Choroid plexus epithelial cell (primary cell): ENCODE measurements around the gene PCDHB10.
"Not testable (repeated sequence)": the region's sequence is repeated elsewhere in the genome, so short reads cannot be mapped to it uniquely, and the experiment has no call there.

ENCODE experiments used
- DNase-seq: peaks from one replicate; pipeline ENCODE4 v3.0.0-alpha.2; 2010; ENCODE audit warnings: low read depth
- H3K4me3 ChIP-seq: 2 replicates; pipeline ENCODE4 v1.5.1; 2011; ENCODE audit warnings: low read depth, mild to moderate bottlenecking, control low read depth, low read length, moderate library complexity
- TF ChIP-seq, protein P1 (sequence below): conservative IDR thresholded peaks from 2 replicates; pipeline ENCODE4 v1.5.1; 2011; ENCODE audit warnings: low read depth, mild to moderate bottlenecking, control low read depth, inconsistent platforms, low read length, moderate library complexity

Gene PCDHB10

DNA sequence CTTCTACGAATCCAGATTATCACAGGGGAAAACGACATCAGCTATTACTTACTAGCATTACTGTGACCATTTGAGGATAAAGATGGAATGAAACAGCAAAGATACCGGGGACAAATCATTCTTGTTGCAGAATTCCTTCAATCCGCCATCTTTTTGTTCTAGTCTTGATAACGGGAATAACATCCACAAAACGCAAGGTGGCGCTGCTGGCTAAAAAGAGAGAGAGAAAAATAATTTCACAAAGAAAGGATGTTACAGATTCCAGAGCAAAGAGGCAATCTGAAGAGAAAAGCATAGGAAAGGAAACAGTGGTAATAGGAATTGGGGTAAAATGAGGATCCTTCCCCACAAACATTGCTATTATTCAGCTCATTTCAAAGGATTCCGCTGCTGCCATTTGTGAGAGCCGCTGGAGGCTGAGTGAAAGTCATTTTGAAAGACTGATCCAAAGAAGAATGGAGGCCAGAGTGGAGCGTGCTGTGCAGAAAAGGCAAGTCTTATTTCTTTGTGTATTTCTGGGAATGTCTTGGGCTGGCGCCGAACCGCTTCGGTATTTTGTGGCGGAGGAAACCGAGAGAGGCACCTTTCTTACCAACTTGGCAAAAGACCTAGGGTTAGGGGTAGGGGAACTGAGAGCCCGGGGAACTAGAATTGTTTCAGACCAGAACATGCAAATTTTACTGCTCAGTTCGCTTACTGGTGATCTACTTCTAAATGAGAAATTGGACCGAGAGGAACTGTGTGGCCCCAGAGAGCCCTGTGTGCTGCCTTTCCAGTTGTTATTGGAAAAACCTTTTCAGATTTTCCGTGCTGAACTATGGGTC lies 19.6 kb upstream of the PCDHB10 start, which contains the start of gene PCDHB7:
Gene PCDHB7 (plus strand): TSS at position 264 of the 824 bp plus-strand sequence. CDS start 192 bp downstream, at position 456.
- peak; percentile 17 for DNase-seq
- H3K4me3 ChIP-seq, result no peak within 1 kb of the TSS
- TF ChIP-seq, protein P1, sequence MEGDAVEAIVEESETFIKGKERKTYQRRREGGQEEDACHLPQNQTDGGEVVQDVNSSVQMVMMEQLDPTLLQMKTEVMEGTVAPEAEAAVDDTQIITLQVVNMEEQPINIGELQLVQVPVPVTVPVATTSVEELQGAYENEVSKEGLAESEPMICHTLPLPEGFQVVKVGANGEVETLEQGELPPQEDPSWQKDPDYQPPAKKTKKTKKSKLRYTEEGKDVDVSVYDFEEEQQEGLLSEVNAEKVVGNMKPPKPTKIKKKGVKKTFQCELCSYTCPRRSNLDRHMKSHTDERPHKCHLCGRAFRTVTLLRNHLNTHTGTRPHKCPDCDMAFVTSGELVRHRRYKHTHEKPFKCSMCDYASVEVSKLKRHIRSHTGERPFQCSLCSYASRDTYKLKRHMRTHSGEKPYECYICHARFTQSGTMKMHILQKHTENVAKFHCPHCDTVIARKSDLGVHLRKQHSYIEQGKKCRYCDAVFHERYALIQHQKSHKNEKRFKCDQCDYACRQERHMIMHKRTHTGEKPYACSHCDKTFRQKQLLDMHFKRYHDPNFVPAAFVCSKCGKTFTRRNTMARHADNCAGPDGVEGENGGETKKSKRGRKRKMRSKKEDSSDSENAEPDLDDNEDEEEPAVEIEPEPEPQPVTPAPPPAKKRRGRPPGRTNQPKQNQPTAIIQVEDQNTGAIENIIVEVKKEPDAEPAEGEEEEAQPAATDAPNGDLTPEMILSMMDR, result peak; percentile 44

DNA sequence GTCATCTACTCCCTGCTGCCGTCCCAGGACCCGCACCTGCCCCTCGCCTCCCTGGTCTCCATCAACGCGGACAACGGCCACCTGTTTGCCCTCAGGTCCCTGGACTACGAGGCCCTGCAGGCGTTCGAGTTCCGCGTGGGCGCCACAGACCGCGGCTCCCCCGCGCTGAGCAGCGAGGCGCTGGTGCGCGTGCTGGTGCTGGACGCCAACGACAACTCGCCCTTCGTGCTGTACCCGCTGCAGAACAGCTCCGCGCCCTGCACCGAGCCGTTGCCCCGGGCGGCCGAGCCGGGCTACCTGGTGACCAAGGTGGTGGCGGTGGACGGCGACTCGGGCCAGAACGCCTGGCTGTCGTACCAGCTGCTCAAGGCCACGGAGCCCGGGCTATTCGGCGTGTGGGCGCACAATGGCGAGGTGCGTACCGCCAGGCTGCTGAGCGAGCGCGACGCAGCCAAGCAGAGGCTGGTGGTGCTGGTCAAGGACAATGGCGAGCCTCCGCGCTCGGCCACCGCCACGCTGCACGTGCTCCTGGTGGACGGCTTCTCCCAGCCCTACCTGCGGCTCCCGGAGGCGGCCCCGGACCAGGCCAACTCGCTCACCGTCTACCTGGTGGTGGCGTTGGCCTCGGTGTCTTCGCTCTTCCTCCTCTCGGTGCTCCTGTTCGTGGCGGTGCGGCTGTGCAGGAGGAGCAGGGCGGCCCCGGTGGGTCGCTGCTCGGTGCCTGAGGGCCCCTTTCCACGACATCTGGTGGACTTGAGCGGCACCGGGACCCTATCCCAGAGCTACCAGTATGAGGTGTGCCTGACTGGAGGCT lies 17.7 kb upstream of the PCDHB10 start:
- not testable (repeated sequence) for H3K4me3 ChIP-seq, DNase-seq

DNA sequence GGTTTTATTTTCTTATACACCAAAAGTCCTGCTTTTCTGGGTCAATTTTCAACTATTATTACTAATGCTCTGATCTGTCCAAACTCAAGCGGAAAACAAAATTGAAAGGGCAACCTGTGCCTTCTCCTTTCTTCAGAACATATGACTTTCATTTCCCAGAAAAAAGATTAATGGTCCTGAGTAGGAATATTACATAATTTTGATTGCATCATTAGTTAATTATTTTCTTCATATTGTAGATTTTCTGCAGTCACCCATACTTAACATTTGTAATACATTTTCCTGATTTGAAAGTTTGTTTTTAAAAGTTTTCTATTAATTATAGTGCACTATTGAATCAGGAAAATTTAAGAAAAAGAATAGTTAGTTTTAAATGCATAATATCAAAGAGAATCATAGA lies 16.2 kb upstream of the PCDHB10 start:
- DNase-seq, result no peak
- H3K4me3 ChIP-seq, result no peak overlapping the region
- TF ChIP-seq, protein P1, result no peak

DNA sequence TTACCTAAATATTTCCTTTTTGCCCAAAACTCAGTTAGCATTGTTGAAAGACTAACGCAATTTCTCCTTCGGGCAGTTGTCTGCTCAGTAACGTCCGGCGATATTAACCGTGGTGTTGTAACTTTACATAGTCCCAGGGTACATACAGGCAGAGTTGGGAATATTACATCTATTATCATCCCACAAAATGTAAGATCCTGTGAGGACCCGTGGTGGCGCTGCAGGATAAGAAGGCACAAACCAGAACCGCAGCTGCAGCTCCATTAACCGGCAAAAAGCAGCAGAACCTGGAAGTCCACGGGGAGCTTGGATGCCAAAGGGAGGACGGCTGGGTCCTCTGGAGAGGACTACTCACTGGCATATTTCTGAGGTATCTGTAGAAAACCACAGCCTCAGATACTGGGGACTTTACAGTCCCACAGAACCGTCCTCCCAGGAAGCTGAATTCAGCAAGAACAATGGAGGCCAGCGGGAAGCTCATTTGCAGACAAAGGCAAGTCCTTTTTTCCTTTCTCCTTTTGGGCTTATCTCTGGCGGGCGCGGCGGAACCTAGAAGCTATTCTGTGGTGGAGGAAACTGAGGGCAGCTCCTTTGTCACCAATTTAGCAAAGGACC lies 14.5 kb upstream of the PCDHB10 start, which contains the start of gene PCDHB8:
Gene PCDHB8 (plus strand): TSS at position 214 of the 615 bp plus-strand sequence. CDS start 245 bp downstream, at position 459.
- DNase-seq, result not testable (repeated sequence)

DNA sequence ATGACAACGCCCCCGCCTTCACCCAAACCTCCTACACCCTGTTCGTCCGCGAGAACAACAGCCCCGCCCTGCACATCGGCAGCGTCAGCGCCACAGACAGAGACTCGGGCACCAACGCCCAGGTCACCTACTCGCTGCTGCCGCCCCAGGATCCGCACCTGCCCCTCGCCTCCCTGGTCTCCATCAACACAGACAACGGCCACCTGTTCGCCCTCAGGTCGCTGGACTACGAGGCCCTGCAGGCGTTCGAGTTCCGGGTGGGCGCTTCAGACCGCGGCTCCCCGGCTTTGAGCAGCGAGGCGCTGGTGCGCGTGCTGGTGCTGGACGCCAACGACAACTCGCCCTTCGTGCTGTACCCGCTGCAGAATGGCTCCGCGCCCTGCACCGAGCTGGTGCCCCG lies 12.8 kb upstream of the PCDHB10 start:
- DNase-seq, H3K4me3 ChIP-seq: not testable (repeated sequence)

More for the DNA sequence above, 14.5 kb upstream of the PCDHB10 start, which contains the start of gene PCDHB8:
- not testable (repeated sequence) for H3K4me3 ChIP-seq

DNA sequence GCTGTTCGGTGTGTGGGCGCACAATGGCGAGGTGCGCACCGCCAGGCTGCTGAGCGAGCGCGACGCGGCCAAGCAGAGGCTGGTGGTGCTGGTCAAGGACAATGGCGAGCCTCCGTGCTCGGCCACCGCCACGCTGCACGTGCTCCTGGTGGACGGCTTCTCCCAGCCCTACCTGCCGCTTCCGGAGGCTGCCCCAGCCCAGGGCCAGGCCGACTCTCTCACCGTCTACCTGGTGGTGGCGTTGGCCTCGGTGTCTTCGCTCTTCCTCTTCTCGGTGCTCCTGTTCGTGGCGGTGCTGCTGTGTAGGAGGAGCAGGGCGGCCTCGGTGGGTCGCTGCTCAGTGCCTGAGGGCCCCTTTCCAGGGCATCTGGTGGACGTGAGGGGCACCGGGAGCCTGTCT lies 12.3 kb upstream of the PCDHB10 start:
- H3K4me3 ChIP-seq, DNase-seq: not testable (repeated sequence)

DNA sequence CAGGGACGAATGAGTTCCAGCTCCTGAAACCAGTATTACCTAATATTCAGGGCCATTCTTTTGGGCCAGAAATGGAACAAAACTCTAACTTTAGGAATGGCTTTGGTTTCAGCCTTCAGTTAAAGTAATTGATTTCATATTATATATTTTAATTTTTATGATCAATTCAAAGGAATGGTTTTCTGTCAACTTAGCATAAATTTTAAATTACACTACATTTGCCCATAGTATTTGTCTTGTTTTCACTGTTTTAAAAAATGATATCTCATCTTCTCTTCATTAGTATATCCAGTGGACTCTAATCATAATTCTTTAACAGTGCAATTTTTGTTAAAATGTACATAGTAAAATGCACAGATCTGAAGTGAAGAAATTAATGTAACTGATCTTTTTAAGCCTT lies 11.8 kb upstream of the PCDHB10 start:
- H3K4me3 ChIP-seq, result no peak overlapping the region
- DNase-seq, result no peak
- TF ChIP-seq, protein P1, result no peak

DNA sequence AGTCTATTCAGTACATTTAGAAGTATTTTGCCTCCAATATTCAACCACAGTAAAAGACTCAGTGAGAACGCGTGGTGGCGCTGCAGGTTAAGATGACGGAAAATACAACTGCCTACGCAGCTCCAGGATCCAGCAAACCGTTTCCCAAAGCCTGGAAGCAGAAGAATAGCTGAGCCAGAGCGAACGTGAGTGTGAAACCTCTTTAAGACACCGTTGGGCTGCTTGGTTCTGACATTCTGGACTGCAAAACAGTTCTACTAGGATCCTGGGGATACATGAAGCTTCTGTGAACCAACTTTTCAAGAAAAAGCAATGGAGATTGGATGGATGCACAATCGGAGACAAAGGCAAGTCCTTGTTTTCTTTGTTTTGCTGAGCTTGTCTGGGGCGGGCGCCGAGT lies 9.9 kb upstream of the PCDHB10 start, which contains the start of gene PCDHB16:
Gene PCDHB16 (plus strand): TSS at position 140 of the 400 bp plus-strand sequence. CDS start 173 bp downstream, at position 313.
- peak; percentile 4 for DNase-seq
- TF ChIP-seq, protein P1, result peak; percentile 20
- H3K4me3 ChIP-seq, result no peak within 1 kb of the TSS

DNA sequence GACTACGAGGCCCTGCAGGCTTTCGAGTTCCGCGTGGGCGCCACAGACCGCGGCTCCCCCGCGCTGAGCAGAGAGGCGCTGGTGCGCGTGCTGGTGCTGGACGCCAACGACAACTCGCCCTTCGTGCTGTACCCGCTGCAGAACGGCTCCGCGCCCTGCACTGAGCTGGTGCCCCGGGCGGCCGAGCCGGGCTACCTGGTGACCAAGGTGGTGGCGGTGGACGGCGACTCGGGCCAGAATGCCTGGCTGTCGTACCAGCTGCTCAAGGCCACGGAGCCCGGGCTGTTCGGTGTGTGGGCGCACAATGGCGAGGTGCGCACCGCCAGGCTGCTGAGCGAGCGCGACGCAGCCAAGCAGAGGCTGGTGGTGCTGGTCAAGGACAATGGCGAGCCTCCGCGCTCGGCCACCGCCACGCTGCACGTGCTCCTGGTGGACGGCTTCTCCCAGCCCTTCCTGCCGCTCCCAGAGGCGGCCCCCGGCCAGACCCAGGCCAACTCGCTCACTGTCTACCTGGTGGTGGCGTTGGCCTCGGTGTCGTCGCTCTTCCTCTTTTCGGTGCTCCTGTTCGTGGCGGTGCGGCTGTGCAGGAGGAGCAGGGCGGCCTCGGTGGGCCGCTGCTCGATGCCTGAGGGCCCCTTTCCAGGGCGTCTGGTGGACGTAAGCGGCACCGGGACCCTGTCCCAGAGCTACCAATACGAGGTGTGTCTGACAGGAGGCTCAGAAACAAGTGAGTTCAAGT lies 7.9 kb upstream of the PCDHB10 start:
- not testable (repeated sequence) for H3K4me3 ChIP-seq, DNase-seq
